Measurements from ENCODE around the gene MAT2A.

MAT2A gene

DNA sequence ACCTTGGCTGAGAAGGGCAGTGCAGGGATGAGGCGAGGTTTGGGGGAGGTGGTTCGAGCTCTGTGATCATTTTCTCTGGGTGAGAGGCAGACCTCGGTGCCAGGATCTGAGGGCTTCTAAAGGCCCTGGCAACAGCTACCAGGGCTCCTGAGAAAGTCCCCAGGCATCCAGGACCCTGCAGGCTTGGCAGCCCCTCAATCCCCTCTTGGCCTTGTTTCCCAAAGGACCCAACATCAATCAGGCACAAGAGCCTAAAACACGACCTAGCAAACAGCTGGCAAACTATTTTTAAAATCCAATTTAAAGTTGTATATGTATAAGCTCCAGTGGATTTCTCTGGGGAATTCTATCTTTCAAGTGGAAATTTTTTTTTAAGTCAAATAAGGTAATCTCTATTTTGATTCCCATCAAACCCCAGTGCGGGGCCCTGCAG, 15.0 kb upstream of the MAT2A start:
- in situ Hi-C loops (cut with HindIII; ENCODE audit: low sequenced_read_pairs), result no loop called here

DNA sequence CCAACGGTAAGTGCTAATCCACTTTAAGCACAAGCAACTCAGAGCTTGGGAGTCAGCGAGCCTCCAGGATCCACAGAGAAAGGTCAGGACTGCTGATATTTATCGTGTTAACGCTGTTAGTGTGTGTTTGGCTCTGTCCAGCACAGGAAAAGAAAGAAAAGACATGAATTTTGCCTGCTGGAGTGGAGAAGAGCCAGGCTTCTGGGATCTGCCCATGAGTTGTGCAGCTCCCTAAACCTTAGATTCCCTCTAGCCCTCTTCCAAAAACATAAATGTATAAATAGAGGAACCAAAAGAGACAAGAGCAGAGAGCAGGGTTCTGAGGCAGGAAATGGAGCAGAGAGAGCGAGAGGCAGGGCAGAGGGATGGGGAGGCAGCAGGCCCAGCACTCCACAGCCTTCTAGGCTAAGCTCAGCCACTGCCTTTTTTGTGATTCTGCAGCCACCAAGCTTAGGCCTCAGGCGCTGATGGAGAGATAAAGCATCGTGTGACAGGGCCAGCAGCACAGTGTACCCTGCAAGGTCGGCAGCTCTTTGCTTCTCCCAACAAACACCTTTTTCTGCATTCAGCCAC, 14.5 kb upstream of the MAT2A start:
- in situ Hi-C loops (cut with HindIII; ENCODE audit: low sequenced_read_pairs), result no loop called here

DNA sequence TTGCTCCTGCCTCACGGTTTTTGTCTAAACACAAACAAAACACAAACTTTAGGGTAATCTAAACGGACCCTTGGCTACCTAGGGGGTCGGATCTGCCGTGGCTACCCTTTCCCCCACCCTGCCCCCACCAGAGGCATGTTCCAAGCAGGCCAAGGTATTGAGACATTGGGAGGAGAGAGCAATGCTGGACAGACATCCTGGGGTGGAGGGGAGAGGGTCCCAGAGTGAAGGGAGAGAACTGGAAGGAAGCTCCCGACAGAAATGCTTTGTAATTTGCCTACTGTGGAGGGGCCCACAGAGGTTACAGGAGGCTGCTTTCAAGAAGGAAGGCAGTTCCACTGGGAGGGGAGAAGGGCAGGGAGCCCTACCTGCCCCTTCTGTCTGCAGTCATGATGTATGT, 13.9 kb upstream of the MAT2A start:
- in situ Hi-C loops (cut with HindIII; ENCODE audit: low sequenced_read_pairs), result loop anchor here (25.0 kb wide), 1 partner anchor 113 kb away; the partner anchor contains the start of genes CAPG and SH2D6

GRCh38 chr2:85525567-85525966, 13.4 kb upstream of the MAT2A start:
- in situ Hi-C loops (cut with HindIII; ENCODE audit: low sequenced_read_pairs), result loop anchor here (25.0 kb wide), 1 partner anchor 113 kb away; the partner anchor contains the start of genes CAPG and SH2D6

GRCh38 chr2:85527787-85528186, 11.2 kb upstream of the MAT2A start:
- in situ Hi-C loops (cut with HindIII; ENCODE audit: low sequenced_read_pairs), result loop anchor here (25.0 kb wide), 1 partner anchor 115 kb away; the partner anchor contains the start of genes CAPG and SH2D6

DNA sequence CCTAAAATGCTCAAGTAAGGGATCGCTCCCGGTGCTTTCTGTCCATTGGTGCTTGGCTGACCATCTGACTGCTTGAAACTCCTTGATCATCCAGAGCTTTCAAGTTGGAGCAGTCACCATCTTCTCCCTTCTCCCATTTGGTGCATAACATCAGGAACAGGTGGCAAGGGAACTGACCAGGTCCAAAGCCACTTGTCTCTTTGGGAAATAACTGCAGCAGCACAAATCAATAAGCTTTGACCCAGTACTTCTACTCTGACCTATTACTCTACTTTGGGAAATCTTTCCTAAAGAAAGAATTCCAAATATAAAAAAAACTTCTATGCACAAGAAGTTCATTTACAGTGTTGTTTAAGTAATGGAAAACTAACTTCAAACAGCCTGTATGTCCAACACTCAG, 10.6 kb upstream of the MAT2A start:
- in situ Hi-C loops (cut with HindIII; ENCODE audit: low sequenced_read_pairs), result loop anchor here (25.0 kb wide), 1 partner anchor 116 kb away; the partner anchor contains the start of genes CAPG and SH2D6

DNA sequence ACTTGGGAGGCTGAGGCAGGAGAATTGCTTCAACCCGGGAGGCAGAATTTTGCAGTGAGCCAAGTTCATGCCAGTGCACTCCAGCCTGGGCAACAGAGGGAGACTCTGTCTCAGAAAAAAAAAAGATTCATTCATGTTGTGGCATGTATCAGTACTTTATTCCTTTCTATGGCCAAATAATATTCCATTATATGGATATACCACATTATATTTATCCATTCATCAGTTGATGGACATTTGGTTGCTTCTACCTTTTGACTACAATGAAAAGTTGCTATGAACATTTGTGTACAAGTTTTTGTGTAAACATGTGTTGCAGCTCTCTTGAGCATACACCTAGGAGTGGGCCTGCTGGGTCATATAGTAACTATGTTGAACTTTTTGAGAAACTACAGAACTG, 9.2 kb upstream of the MAT2A start:
- in situ Hi-C loops (cut with HindIII; ENCODE audit: low sequenced_read_pairs), result loop anchor here (25.0 kb wide), 1 partner anchor 118 kb away; the partner anchor contains the start of genes CAPG and SH2D6

DNA sequence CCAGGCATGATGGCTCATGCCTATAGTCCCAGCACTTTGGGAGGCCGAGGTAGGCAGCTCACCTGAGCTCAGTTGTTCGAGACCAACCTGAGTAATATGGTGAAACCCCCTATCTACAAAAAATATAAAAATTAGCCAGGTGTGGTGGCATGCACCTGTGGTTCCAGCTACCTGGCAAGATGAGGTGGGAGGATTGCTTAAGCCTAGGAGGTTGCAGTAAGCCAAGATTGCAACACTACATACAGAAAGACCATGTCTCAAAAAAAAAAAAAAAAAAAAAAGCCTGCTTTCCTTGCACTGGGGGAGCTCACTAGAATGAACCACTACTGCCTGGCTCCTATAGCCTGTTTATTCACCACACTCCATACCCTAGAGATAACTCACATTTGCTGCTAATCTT, 7.4 kb upstream of the MAT2A start:
- in situ Hi-C loops (cut with HindIII; ENCODE audit: low sequenced_read_pairs), result loop anchor here (25.0 kb wide), 1 partner anchor 119 kb away; the partner anchor contains the start of genes CAPG and SH2D6

DNA sequence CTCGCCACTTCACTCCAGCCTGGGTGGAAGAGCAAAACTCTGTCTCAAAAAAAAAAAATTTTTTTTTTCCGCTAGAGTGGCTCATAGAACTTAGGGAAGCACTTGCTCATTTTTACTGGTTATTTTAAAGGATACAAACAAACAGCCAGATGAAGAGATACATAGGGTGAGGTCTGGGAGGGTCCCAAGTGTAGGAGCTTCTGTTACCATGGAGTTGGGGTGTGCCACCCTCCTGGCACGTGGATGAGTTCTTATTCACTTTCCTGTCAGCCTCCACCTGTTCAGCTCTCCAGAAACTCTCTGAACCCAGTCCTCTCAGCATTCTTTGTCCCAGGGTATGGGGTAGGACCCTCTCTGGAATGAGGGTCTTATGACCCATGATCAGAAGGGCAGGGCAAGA, 4.9 kb upstream of the MAT2A start:
- in situ Hi-C loops (cut with HindIII; ENCODE audit: low sequenced_read_pairs), result loop anchor here (25.0 kb wide), 1 partner anchor 122 kb away; the partner anchor contains the start of genes CAPG and SH2D6

DNA sequence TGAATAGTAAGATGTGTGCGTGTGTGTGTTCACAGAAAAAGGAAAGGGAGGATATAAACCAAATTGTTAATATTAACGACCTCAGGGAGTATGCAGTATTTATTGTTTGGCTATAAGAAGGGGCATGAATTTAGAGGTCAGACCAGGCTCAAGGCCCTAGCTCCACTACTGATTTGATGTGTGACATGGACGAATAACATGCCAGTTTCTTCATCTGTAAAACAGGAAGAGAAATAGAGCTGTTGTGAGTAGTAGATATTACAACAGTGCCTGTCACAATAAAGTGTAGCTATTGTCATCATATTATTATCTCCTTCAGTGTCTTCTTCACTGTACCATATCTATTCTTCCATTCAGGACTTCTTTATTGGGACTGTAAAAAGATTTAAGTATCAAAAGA, 4.1 kb upstream of the MAT2A start:
- in situ Hi-C loops (cut with HindIII; ENCODE audit: low sequenced_read_pairs), result loop anchor here (5.0 to 25.0 kb wide), 2 partner anchors 78 to 123 kb away; partner anchors contain the start of genes CAPG and SH2D6

DNA sequence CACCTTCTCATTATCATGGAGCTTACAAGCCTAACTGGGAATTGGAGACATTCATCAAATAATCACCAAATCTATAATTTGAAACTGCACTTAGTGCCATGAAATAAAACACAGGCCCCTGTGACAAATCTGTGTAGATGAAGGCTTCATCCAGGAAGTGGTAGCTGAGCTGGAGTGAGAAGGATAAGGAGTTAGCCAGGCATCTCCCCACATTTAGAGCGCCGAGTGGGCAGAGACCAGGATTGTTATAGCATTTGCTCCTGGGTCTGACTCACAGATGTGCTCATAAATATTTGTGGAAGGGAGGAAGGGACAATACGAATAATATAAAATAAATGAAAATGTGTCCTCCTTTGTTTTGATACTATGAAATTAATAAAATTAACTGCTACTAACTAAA, 2.5 kb upstream of the MAT2A start:
- in situ Hi-C loops (cut with HindIII; ENCODE audit: low sequenced_read_pairs), result loop anchor here (5.0 to 25.0 kb wide), 2 partner anchors 79 to 124 kb away; partner anchors contain the start of genes CAPG and SH2D6

- in situ Hi-C loops (cut with HindIII; ENCODE audit: low sequenced_read_pairs), result loop anchor here (5.0 to 25.0 kb wide), 2 partner anchors 81 to 126 kb away; partner anchors contain the start of genes CAPG and SH2D6
Observed at GRCh38 chr2:85537600-85538506, 1.1 kb upstream of the MAT2A start.

GRCh38 chr2:85539361-85540132, 579 bp downstream of the MAT2A start:
- in situ Hi-C loops (cut with HindIII; ENCODE audit: low sequenced_read_pairs), result loop anchor here (5.0 to 25.0 kb wide), 2 partner anchors 82 to 127 kb away; partner anchors contain the start of genes CAPG and SH2D6

DNA sequence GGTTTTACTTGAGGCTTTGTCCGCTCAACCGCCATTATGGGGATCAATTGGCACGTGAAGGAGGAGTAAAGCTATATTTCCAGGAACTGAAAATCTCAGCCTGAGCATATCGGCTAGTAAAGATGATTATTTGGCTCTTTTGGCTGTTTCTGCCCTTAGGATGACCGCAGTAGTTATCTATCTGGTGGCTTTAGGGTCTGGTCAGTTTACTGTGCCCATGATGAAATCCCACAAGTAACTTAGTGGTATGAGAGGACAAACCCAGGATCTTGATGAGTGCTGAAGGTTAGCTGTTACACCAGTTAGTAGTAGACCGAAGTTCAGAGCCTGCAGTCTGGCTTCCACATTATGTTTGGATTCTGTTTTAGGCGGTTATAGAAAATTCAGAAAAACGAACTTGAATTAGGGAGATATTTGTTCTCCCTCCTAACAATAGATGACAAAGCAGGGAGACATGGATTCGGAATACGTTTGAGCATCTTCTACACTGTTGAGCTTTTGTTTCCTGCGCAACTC, 1.2 kb downstream of the MAT2A start:
- in situ Hi-C loops (cut with HindIII; ENCODE audit: low sequenced_read_pairs), result loop anchor here (25.0 kb wide), 1 partner anchor 128 kb away; the partner anchor contains the start of genes CAPG and SH2D6

GRCh38 chr2:85541262-85541661, 2.3 kb downstream of the MAT2A start:
- in situ Hi-C loops (cut with HindIII; ENCODE audit: low sequenced_read_pairs), result loop anchor here (25.0 kb wide), 1 partner anchor 129 kb away; the partner anchor contains the start of genes CAPG and SH2D6

- in situ Hi-C loops (cut with HindIII; ENCODE audit: low sequenced_read_pairs), result loop anchor here (25.0 kb wide), 1 partner anchor 130 kb away; the partner anchor contains the start of genes CAPG and SH2D6
Observed at GRCh38 chr2:85541753-85542457, 2.9 kb downstream of the MAT2A start.

DNA sequence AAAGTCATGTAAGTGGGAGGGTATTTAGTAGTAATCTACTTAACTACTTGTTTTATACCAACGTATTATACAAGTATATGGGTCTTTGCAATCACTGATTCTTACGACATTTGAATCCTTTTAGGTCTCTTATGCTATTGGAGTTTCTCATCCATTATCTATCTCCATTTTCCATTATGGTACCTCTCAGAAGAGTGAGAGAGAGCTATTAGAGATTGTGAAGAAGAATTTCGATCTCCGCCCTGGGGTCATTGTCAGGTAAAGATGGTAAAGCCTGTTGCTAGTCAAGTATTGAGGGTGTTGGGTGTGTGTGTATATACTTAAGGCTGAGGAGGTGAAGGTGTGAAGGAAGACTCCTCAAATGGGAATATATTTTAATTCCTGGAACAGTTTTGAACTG, 3.8 kb downstream of the MAT2A start:
- in situ Hi-C loops (cut with HindIII; ENCODE audit: low sequenced_read_pairs), result loop anchor here (25.0 kb wide), 1 partner anchor 130 kb away; the partner anchor contains the start of genes CAPG and SH2D6

DNA sequence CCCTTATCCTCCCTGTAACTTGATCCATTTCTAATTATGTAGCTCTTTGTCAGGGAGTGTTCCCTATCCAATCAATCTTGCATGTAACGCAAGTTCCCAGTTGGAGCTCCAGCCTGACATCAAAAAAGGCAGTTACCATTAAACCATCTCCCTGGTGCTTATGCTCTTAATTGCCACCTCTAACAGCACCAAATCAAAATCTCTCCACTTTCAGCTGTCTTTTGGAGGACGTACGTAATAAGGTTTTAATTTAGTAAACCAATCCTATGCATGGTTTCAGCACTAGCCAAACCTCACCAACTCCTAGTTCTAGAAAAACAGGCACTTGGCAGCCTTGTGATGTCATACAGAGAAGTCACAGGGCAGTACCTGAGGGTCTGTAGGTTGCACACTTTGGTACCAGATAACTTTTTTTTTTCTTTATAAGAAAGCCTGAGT, 5.3 kb downstream of the MAT2A start:
- in situ Hi-C loops (cut with HindIII; ENCODE audit: low sequenced_read_pairs), result loop anchor here (25.0 kb wide), 1 partner anchor 132 kb away; the partner anchor contains the start of genes CAPG and SH2D6
